ENCODE data around the gene C1QTNF9. TPM values are rescaled to one million over a fixed set of nuclear protein-coding genes. Genes with fewer than 3 reads are reported as not detected.
"Not testable (repeated sequence)": the region's sequence is repeated elsewhere in the genome, so short reads cannot be mapped to it uniquely, and the experiment has no call there.

Gene C1QTNF9
- total RNA-seq, 1 donor from 2014 or later, result not detected

DNA sequence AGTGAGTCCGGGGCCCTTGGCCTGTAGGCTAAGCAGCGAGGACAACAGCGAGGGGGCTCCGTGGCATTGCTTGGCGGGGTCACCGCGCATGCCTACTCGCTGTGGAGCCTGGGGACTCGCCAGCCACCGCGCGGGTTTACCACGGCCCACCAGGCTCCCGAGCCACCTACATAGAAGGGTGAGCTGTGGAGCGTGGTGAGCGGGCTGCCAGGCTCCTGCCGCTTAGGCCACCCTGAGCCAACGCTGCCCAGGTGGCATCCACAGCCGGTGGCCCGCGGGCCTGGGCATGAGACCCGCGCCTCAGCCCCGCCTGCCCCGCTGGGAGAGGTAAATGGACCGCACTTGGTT is 31.2 kb downstream of the C1QTNF9 start:
- Mint-ChIP-seq H3K4me3 (ENCODE audit: unreplicated experiment) (no peak overlapping the region), H3K27me3 (ENCODE audit: low read depth) (peaks cover 17% of the 10 kb centered on the region), H3K4me1 (ENCODE audit: low read depth) (no peaks in the 10 kb centered on the region), H3K36me3 (ENCODE audit: low read depth) (no peaks in the 10 kb centered on the region), H3K9me3 (ENCODE audit: low read depth) (no peaks in the 10 kb centered on the region), H3K27ac (ENCODE audit: unreplicated experiment) (no peak overlapping the region)
- no peak for DNase-seq (ENCODE audit: low spot score)
- TF ChIP-seq, protein P1, sequence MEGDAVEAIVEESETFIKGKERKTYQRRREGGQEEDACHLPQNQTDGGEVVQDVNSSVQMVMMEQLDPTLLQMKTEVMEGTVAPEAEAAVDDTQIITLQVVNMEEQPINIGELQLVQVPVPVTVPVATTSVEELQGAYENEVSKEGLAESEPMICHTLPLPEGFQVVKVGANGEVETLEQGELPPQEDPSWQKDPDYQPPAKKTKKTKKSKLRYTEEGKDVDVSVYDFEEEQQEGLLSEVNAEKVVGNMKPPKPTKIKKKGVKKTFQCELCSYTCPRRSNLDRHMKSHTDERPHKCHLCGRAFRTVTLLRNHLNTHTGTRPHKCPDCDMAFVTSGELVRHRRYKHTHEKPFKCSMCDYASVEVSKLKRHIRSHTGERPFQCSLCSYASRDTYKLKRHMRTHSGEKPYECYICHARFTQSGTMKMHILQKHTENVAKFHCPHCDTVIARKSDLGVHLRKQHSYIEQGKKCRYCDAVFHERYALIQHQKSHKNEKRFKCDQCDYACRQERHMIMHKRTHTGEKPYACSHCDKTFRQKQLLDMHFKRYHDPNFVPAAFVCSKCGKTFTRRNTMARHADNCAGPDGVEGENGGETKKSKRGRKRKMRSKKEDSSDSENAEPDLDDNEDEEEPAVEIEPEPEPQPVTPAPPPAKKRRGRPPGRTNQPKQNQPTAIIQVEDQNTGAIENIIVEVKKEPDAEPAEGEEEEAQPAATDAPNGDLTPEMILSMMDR (IDR thresholded peaks at IDR 0.05), result no peak

DNA sequence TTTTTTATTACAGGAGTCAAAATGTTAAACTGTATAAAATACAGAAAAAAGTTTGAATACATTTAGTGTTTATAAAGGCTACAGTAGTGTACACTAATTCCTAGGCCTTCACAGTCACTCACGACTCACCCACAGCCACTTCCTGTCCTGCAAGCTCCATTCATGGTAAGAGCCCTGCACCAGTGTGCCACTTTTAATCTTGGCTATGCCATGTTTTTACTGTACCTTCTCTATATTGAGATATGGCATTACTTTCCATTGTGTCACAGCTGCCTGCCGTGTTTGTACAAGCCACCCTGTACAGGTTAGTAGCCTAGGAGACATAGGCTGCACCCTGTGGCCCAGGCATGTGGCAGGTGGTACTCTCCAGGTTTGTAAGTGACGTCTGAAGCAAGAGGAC is 32.1 kb downstream of the C1QTNF9 start:
- Mint-ChIP-seq H3K4me3 (ENCODE audit: unreplicated experiment) (no peak overlapping the region), H3K36me3 (ENCODE audit: low read depth) (no peaks in the 10 kb centered on the region), H3K27me3 (ENCODE audit: low read depth) (peaks cover 17% of the 10 kb centered on the region), H3K27ac (ENCODE audit: unreplicated experiment) (no peak overlapping the region), H3K9me3 (ENCODE audit: low read depth) (no peaks in the 10 kb centered on the region), H3K4me1 (ENCODE audit: low read depth) (no peaks in the 10 kb centered on the region)
- TF ChIP-seq, protein P1 (IDR thresholded peaks at IDR 0.05), result no peak
- no peak for DNase-seq (ENCODE audit: low spot score)

DNA sequence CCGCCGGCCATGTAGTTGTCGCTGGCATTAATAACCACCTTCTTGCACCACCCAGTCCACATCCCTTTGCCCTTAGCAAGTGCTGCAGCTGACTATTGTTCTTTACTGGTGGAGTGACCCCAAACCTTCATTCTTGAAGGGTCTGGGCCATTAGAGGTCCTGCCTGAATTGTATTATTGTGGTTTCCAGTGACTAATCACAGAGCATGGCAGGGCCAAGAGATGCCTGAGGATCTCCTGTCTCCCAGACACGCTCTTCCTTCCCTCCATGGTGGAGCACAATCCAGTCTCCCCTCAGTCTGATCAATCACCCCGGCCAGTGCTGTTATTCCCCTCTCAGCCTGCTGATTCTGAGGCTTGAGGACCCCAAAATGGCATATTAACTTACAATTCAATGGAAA is 39.0 kb downstream of the C1QTNF9 start:
- Mint-ChIP-seq H3K27ac (ENCODE audit: unreplicated experiment) (no peak overlapping the region), H3K9me3 (ENCODE audit: low read depth) (no peaks in the 10 kb centered on the region), H3K4me1 (ENCODE audit: low read depth) (no peaks in the 10 kb centered on the region), H3K4me3 (ENCODE audit: unreplicated experiment) (no peak overlapping the region), H3K36me3 (ENCODE audit: low read depth) (no peaks in the 10 kb centered on the region), H3K27me3 (ENCODE audit: low read depth) (peaks cover 11% of the 10 kb centered on the region)
- TF ChIP-seq, protein P1 (IDR thresholded peaks at IDR 0.05), result no peak
- DNase-seq (ENCODE audit: low spot score), result no peak

DNA sequence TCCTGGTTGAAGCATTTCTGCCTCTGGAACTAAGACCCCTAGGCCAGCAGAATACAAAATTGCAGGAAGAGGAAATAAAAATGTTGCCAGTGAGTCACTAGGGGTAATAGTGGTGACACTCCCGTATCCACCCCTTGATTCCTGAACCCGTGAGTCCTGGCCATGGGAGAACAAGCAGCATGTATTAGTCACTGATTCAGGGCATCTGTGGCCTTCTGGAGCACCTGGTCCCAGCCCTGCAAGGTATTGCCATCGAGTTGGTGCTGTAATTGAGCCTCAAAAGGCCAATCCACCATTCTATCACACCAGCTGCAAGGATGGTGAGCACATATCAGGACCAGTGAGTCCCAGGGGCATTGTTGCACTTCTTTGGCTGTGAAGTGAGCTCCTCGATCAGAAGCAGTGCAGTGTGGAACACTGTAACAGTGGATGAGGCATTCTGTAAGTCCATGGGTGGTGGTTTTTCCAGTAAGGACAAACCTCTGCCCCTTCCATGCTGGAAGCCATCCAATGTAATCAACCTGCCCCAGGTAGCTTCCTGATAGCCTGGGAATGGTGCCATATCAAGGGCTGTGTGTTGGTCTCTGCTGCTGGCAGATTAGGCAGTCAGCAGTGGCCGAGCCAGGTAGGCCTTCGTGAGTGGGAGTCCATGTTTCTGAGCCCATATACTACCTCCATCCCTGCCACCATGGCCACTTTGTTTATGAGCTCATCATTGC is 39.6 kb downstream of the C1QTNF9 start:
- DNase-seq (ENCODE audit: low spot score), result no peak
- no peaks in the 10 kb centered on the region for H3K4me1 Mint-ChIP-seq (ENCODE audit: low read depth)
- no peak overlapping the region for H3K27ac Mint-ChIP-seq (ENCODE audit: unreplicated experiment)
- TF ChIP-seq, protein P1 (IDR thresholded peaks at IDR 0.05), result no peak
- H3K4me3 Mint-ChIP-seq (ENCODE audit: unreplicated experiment), result no peak overlapping the region
- peaks cover 9% of the 10 kb centered on the region for H3K27me3 Mint-ChIP-seq (ENCODE audit: low read depth)
- H3K36me3 Mint-ChIP-seq (ENCODE audit: low read depth), result no peaks in the 10 kb centered on the region
- no peaks in the 10 kb centered on the region for H3K9me3 Mint-ChIP-seq (ENCODE audit: low read depth)

DNA sequence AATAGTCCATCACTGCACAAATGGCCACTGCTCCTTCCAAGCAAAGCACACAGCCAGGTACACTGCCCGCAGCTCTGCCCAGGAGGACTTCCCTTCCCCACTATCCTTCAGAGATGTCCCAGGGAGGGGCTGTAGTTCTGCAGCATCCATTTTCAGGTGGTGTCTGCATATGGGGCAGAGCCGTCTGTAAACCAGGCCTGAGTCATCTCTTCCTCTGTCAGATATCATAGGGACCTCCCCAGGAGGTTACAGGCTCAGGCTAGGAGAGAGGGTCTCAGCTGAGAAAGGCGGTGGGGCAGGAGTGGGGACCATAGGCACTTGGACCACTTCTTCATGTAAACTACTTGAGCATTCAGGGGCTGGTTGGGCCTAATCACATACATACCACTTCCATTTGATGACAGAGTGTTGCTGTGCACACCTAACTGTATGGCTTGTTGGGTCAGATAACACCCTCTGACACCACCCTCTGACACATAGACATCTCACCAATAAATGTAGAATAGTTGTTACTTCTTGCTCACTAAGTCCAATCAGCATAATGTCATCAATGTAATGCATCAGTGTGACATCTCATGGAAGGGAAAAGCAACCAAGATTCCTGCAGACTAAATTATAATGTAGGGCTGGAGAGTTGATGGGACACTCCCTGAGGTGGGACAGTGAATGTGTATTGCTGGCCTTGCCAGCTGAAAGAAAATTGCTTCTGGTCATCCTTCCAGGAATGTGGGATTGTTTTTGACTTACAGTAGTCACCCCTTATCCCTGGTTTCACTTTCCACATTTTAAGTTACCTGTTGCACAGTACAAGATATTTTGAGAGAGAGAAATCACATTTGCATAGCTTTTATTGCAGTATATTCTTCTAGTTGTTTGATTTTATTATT is 40.6 kb downstream of the C1QTNF9 start:
- not testable (repeated sequence) for H3K4me3 Mint-ChIP-seq (ENCODE audit: unreplicated experiment); H3K27ac Mint-ChIP-seq (ENCODE audit: unreplicated experiment); H3K36me3 Mint-ChIP-seq (ENCODE audit: low read depth); H3K4me1 Mint-ChIP-seq (ENCODE audit: low read depth); H3K27me3 Mint-ChIP-seq (ENCODE audit: low read depth); H3K9me3 Mint-ChIP-seq (ENCODE audit: low read depth); DNase-seq (ENCODE audit: low spot score)

Measured in chondrocyte (in vitro differentiated cells).